T-helper 1 cell treated with Interleukin-12 subunit alpha and Interleukin-12 subunit beta and Interleukin-4 antibody, amounts not matched to agents 30 ng/mL and 1 ng/mL, for 36 hours (primary cell): ENCODE data around the gene CD96. TPM values are rescaled to one million over a fixed set of nuclear protein-coding genes. Genes with fewer than 3 reads are reported as not detected.
"Not testable (repeated sequence)": the region's sequence is repeated elsewhere in the genome, so short reads cannot be mapped to it uniquely, and the experiment has no call there.

Experiments
- intact Hi-C: fragments of 100-400 bp; cut with micrococcal nuclease; formaldehyde crosslinking; loops from one replicate; pipeline ENCODE4 v1.15.1; 2024
- total RNA-seq: library from RNA; stranded (reverse); gene quantifications from 2 replicates; pipeline ENCODE4 v1.2.3, GENCODE V29; 2022

Gene CD96
- total RNA-seq, 1 donor from 2014 or later: 287 TPM

GRCh38 chr3:111616417-111617105 is 74.6 kb downstream of the CD96 start:
- intact Hi-C loops: loop anchor here (1.0 to 10.0 kb wide), 12 partner anchors 20 to 1918 kb away; partner anchors contain the start of genes ATG3, BTLA, CD96 and NECTIN3

- intact Hi-C loops: loop anchor here (2.0 to 10.0 kb wide), 7 partner anchors 305 to 1917 kb away; partner anchors contain the start of genes ATG3, BTLA, NECTIN3 and SIDT1
Observed at GRCh38 chr3:111617406-111617805, 75.4 kb downstream of the CD96 start.

GRCh38 chr3:111617912-111618601 is 76.1 kb downstream of the CD96 start:
- intact Hi-C loops: loop anchor here (2.0 to 10.0 kb wide), 7 partner anchors 306 to 1917 kb away; partner anchors contain the start of genes ATG3, BTLA, NECTIN3 and SIDT1

- intact Hi-C loops: loop anchor here (5.0 to 10.0 kb wide), 5 partner anchors 307 to 1916 kb away; partner anchors contain the start of genes ATG3, BTLA, SIDT1 and SLC35A5
Observed at GRCh38 chr3:111618945-111619344, 76.9 kb downstream of the CD96 start.

- intact Hi-C loops: loop anchor here (5.0 to 10.0 kb wide), 5 partner anchors 308 to 1915 kb away; partner anchors contain the start of genes ATG3, BTLA, SIDT1 and SLC35A5
Observed at GRCh38 chr3:111619833-111620232, 77.8 kb downstream of the CD96 start.

GRCh38 chr3:111621535-111621934 is 79.5 kb downstream of the CD96 start:
- intact Hi-C loops: no loop called here

- intact Hi-C loops: no loop called here
Observed at GRCh38 chr3:111627092-111627491, 85.1 kb downstream of the CD96 start.

- intact Hi-C loops: not testable (repeated sequence)
Observed at GRCh38 chr3:111629018-111629417, 87.0 kb downstream of the CD96 start.

GRCh38 chr3:111630638-111631037 is 88.6 kb downstream of the CD96 start:
- intact Hi-C loops: not testable (repeated sequence)

GRCh38 chr3:111635403-111635802 is 93.4 kb downstream of the CD96 start:
- intact Hi-C loops: no loop called here

- intact Hi-C loops: no loop called here
Observed at GRCh38 chr3:111636366-111636885, 94.4 kb downstream of the CD96 start.

GRCh38 chr3:111639316-111639715 is 97.3 kb downstream of the CD96 start:
- intact Hi-C loops: no loop called here

GRCh38 chr3:111648991-111649579 is 107.1 kb downstream of the CD96 start:
- intact Hi-C loops: no loop called here

GRCh38 chr3:111650378-111651275 is 108.6 kb downstream of the CD96 start:
- intact Hi-C loops: loop anchor here (5.0 kb wide), 1 partner anchor 1753 kb away; no protein-coding TSS in a partner anchor

- intact Hi-C loops: loop anchor here (5.0 kb wide), 1 partner anchor 1755 kb away; no protein-coding TSS in a partner anchor
Observed at GRCh38 chr3:111652492-111653180, 110.6 kb downstream of the CD96 start.

GRCh38 chr3:111653766-111654165 is 111.8 kb downstream of the CD96 start:
- intact Hi-C loops: loop anchor here (5.0 kb wide), 1 partner anchor 1756 kb away; no protein-coding TSS in a partner anchor

- intact Hi-C loops: no loop called here
Observed at GRCh38 chr3:111662012-111662411, 120.0 kb downstream of the CD96 start.

- intact Hi-C loops: no loop called here
Observed at GRCh38 chr3:111662907-111663306, 120.9 kb downstream of the CD96 start.

GRCh38 chr3:111666041-111666735 is 124.2 kb downstream of the CD96 start:
- intact Hi-C loops: loop anchor here (5.0 kb wide), 2 partner anchors 74 to 1006 kb away; no protein-coding TSS in a partner anchor
